GM06990 (cell line): ENCODE results near the gene PSD4.

Experiments
- DNase-seq: peaks from one replicate; pipeline ENCODE4 v3.0.0-alpha.2; 2011; ENCODE audit not compliant: insufficient read length; ENCODE audit errors: extremely low read depth
- H3K27me3 ChIP-seq: replicated peaks from 2 replicates; pipeline ENCODE4 v1.6.0; 2011; ENCODE audit warnings: low read length; ENCODE audit not compliant: control insufficient read depth, insufficient read depth
- H3K36me3 ChIP-seq: 2 replicates; pipeline ENCODE4 v1.5.1; 2011; ENCODE audit warnings: low read length; ENCODE audit not compliant: control insufficient read depth, insufficient read depth
- H3K4me3 ChIP-seq: replicated peaks from 2 replicates; pipeline ENCODE4 v1.5.1; 2011; ENCODE audit warnings: low read depth, mild to moderate bottlenecking, control low read depth, low read length
- TF ChIP-seq, protein P1 (sequence below): IDR thresholded peaks from 2 replicates; pipeline ENCODE4 v1.5.1; 2011; ENCODE audit warnings: low read length, control low read depth, mild to moderate bottlenecking, inconsistent platforms; ENCODE audit not compliant: insufficient read depth, poor library complexity, severe bottlenecking

PSD4 gene

DNA sequence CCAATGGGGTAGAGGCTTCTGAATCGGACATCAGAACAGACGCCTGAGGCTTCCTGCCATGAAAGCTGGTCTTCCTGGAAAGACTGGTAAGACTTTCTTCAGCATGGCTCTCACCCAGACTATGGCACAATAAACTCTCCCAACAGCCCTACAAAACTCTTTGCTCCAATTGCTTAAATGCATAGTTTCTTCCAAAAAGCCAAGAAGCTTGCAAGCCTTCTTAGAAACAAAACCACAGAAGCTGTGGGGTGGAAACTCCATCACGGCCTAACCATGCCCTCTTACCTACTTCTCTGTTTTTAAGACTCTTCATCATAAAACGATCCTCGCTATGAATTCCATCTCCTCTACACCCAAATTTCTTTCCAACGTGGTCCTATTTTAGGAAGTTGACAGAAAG is 56.8 kb downstream of the PSD4 start:
- no peak overlapping the region for H3K4me3 ChIP-seq
- H3K36me3 ChIP-seq: no peaks in the 10 kb centered on the region
- H3K27me3 ChIP-seq: no peaks in the 10 kb centered on the region
- no peak for DNase-seq
- TF ChIP-seq, protein P1, sequence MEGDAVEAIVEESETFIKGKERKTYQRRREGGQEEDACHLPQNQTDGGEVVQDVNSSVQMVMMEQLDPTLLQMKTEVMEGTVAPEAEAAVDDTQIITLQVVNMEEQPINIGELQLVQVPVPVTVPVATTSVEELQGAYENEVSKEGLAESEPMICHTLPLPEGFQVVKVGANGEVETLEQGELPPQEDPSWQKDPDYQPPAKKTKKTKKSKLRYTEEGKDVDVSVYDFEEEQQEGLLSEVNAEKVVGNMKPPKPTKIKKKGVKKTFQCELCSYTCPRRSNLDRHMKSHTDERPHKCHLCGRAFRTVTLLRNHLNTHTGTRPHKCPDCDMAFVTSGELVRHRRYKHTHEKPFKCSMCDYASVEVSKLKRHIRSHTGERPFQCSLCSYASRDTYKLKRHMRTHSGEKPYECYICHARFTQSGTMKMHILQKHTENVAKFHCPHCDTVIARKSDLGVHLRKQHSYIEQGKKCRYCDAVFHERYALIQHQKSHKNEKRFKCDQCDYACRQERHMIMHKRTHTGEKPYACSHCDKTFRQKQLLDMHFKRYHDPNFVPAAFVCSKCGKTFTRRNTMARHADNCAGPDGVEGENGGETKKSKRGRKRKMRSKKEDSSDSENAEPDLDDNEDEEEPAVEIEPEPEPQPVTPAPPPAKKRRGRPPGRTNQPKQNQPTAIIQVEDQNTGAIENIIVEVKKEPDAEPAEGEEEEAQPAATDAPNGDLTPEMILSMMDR: no peak

DNA sequence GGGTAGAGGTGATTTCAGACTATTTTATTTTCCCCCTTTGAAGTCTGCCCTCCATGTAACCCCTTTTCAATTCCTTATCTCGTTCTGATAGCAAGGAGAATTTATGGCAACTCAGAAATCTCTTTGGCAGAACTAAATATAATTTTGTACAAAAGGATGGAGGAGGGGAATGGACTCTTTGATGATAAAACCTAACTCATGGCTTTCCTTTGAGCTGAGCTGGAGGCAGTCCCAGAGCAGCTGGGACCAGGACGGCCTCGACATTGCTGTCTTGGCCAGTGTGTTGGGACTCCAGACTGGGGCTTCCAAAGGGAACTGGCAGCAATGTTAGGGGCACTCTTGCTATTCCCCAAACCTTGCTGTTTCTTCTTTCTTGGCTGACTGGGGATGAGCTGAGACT is 57.3 kb downstream of the PSD4 start:
- H3K4me3 ChIP-seq: no peak overlapping the region
- TF ChIP-seq, protein P1: no peak
- H3K27me3 ChIP-seq: no peaks in the 10 kb centered on the region
- DNase-seq: no peak
- H3K36me3 ChIP-seq: no peaks in the 10 kb centered on the region

DNA sequence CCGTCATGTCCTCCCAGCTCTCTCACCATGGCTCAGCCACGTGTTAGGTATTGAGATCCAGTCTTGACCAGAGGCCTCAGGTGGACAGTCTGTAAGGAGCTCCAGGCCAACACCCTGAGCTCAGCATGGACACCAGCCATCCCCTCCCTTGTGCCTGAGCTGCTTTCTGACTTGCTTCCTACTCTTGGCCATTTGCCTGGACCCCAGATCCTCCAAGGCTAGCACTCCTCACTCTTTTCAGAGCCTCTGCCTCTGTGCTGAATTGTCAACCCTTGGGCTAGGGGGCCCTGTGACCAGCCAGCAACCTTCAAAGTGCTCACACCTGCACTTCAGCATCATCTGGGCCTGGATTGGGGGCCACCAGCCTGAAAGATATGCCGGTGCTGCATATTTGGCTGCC is 58.4 kb downstream of the PSD4 start:
- no peaks in the 10 kb centered on the region for H3K36me3 ChIP-seq
- H3K4me3 ChIP-seq: no peak overlapping the region
- DNase-seq: no peak
- TF ChIP-seq, protein P1: no peak
- H3K27me3 ChIP-seq: no peaks in the 10 kb centered on the region

DNA sequence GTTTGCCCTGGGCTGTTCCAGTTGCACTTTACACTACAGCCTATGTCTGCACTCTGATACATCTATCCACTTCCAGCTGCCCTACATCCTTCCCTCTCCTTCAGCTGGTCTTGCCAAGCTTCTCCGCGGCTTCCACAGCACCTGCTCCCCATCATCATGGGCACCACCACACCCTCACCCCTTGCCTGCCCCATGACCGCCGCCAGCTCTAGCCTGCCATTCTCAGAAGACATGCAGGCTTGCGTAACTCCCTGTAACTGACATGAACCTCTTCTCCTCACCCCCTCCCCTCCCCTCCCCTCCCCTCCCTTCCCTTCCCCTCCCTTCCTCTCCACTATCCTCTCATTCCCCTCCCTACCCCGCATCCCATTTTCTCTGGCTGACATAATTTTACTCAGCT is 59.0 kb downstream of the PSD4 start:
- Histone ChIP-seq H3K27me3 (no peaks in the 10 kb centered on the region), H3K4me3 (no peak overlapping the region), H3K36me3 (no peaks in the 10 kb centered on the region)
- TF ChIP-seq, protein P1: no peak
- DNase-seq: no peak

DNA sequence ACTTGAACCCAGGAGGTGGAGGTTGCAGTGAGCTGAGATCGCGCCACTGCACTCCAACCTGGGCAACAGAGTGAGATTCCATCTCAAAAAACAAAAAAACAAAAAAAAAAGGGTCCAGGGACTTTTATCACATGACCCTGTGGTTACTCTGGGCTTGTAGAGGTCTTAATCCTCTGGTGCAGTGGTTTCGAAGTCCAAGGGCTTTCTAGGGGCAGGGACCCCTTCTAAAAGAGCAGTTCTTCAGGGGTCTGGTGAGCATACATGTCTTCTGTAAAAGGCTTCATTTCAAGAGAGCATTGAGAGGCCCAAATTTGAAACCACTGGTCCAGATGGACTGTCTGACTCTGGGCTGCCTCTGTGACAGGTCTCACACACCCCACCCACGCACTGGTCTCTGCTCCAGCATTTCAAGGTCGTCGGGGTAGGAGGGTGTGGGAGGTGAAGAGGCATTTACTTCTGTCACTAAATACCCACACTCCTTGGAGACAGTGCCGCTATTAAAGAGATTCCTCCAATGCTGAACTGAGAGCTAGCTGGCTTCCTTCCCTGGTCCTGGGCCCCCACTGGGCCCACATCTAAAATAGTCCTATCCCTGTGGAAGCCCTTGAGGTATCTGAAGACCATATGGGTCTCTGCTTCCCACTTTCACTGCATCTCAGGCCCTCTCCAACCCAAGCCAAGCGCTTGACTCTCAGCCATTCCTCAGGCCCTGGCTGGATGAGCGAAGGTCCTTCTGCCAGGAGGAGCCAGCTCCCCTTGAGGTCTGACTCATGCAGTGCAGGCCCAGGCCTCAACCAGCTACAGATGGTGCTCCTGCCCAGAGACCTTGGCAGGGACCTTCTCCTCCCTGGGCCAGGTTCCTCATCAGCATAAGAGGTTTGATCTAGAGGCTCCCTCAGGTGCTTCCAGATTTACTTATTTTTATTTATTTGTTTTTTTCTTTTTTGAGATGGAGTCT is 60.1 kb downstream of the PSD4 start:
- TF ChIP-seq, protein P1: no peak
- Histone ChIP-seq H3K4me3 (no peak overlapping the region), H3K27me3 (no peaks in the 10 kb centered on the region), H3K36me3 (no peaks in the 10 kb centered on the region)
- DNase-seq: no peak
